GM21423 (cell line): ENCODE data around the gene KRTAP9-7.

Experiments used
- ATAC-seq: cut with Tn5 transposase; IDR thresholded peaks from one replicate; pipeline ENCODE4 v1.9.1; 2021; ENCODE audit warnings: mild to moderate bottlenecking, moderate library complexity; ENCODE audit not compliant: unreplicated experiment

KRTAP9-7 gene

DNA sequence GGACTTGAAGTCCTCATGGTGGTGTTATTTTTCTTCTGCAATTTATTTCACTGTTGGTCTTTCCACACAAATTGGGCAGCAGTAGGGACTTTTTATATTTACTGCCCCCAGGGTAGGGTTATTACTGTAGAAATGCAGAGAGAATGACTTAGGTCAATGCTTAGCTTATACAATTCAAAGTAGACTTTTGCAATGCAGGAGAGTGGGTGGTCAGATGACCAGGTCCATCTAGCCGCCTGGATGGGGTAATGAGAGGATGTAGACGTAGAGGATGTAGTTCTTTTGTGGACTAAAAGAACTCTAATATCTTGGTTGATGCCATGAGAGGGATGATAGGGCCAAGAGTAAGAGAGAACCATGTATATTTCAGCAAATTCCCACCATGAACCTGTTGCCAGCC lies 42.7 kb downstream of the KRTAP9-7 start:
- no peak for ATAC-seq

GRCh38 chr17:41322094-41322902 lies 46.8 kb downstream of the KRTAP9-7 start:
- no peak for ATAC-seq

DNA sequence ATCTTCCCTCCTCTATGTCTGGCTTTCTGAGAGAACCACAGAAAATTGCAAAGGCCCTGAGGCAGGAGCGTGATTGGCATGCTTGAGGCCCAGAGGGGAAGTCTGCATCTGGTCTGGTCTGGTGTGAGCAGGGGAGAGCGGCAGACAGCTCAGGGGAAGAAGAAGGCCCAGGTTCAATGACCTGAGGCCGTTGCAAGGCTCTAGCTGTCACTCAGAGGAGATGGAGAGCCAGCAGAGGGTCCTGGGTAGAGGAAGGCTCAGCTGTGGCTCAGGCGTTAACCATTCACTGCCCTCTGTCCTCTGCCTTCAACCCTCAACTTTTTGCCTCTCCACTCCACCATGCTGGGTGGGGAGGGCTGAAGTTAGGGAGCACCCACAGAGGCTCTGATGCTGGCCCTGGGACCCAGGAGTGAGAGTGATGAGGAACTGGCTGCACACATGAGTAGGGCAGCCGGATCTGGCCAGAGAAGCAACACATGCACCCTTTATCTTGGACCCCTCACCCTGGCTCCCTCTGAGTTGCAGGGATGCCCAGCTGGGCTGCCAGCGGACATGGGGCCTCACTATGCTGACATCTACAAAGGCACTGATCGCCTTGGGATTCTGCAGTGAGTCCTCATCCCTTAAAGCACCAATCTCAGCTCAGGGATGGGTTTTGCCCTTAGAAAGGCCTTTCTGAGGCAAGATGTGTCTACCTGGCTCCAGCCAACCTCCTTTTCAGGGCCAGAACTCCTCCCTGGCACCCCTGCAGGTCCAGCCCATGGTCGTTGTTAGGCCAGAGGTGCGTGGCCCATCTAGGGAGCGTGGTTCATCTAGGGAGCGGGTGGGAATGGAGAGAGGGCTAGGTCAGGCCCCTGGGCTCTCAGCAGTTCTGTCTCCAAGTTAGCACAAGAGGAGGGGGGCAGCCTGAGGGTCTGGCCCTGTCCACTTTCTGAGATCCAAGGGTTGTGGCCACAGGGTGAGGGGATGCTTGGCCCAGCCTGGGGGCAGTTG lies 47.7 kb downstream of the KRTAP9-7 start:
- no peak for ATAC-seq

DNA sequence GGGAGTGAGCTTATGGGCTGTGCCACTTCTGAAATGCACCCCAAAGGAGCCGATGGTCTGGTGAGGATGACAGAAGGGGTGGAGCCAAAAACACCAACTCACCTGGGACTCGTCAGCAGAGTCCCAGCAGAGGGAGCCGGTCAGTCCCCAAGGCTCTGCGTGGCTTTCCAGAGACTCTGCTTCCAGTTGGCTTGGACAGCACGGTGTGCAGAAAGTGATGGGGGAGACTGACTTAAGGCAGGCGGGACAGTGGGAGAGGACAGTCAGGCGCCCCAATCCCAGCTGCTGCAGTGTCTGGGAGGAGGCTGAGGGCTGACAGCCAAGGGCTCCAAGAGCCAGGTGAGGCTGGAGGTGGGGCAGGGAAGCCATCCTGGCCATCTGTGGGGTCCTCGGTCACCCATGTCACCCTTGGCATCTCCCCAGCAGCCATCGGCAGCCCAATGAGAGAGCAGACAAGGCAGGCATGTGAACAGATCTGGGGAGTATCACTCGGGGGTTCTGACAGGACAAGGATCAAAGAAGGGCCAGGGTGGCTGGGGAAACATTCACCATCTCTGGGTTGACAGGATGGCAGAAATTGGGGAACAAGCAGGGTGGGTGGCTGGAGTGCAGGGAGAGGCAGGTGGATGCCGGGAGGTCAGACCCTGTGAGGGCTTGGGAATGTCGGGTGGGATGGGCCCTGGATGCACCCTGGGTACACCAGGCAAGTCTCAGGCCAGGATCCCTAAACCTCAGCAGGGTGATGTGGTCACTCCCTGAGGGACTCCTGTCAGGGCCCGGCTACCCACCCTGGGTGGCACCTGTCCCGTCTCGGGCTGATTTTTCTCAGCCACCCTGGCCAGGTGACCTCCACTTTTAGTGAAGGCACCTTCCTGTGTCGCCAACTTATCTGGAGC lies 48.9 kb downstream of the KRTAP9-7 start:
- ATAC-seq: no peak

DNA sequence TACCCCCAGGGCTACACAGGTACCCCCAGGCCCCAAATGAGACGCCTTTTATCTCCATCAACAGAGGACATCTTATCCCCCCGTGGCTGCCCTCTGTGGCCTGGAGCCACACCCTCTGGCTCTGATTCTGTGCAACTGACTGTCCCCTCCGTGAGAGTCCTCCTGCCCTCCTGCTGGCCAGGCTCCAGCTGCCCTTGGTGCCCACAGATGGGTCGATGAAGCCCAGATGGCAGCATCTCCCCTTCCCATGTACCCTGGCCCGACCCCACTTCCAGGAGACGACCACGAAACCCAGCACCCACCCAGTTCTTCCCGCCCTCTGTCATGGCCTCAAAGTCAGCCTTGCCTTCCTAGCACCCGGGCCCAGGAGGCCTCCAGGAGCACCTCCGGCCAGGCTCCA lies 49.6 kb downstream of the KRTAP9-7 start:
- no peak for ATAC-seq

- ATAC-seq: no peak
These were observed 50.1 kb downstream of the KRTAP9-7 start for GRCh38 chr17:41325611-41326010.
